ENCODE measurements around the gene ZNF438.
"Not testable (repeated sequence)": the region's sequence is repeated elsewhere in the genome, so short reads cannot be mapped to it uniquely, and the experiment has no call there.

Gene ZNF438

DNA sequence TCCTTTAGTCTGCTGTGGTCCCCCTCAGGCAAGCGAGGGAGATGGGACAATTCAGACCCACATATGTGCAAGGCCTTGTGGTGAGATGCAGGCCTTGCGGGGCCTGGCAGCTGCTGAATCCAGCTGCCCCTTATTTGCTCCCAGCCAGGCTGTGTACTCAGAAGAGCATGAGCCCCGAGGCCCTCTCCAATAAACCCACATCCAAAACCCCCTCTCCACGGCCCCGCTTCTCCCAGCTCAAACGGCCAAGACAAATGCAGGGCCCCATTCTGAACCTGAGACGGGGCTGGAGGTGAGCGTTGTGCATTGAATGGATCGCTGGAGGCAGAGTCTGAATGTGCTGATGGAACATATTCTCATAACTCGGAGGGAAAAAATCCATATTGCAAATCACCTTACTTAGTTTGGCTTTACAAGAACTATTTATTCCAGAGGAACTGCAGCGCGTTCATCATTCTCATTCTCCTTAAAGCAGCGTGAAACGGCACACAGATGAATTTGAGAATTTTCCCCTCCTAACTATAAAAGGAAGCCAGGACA, 232.9 kb downstream of the ZNF438 start:
- Histone ChIP-seq H3K9ac (ENCODE audit: low read length in 5 of 5) (no peak overlapping the region), H3K27ac (ENCODE audit: low read depth, low read length) (no peak overlapping the region), H3K27me3 (ENCODE audit: control insufficient read depth in 5 of 5, insufficient read depth in 4 of 5, low read length in 5 of 5) (no peaks in the 10 kb centered on the region), H3K4me3 (ENCODE audit: low read depth in 1 of 5, low read length in 5 of 5) (no peak overlapping the region), H3K9me3 (ENCODE audit: control insufficient read depth in 5 of 5, low read length in 5 of 5) (no peaks in the 10 kb centered on the region), H3K36me3 (ENCODE audit: control insufficient read depth in 5 of 5, insufficient read depth in 5 of 5, low read length in 5 of 5) (no peaks in the 10 kb centered on the region), H3K4me1 (ENCODE audit: control insufficient read depth in 5 of 5, insufficient read depth in 5 of 5, low read length in 5 of 5) (peaks cover 0 to 7% (median 5%) of the 10 kb centered on the region in 5 donors)

DNA sequence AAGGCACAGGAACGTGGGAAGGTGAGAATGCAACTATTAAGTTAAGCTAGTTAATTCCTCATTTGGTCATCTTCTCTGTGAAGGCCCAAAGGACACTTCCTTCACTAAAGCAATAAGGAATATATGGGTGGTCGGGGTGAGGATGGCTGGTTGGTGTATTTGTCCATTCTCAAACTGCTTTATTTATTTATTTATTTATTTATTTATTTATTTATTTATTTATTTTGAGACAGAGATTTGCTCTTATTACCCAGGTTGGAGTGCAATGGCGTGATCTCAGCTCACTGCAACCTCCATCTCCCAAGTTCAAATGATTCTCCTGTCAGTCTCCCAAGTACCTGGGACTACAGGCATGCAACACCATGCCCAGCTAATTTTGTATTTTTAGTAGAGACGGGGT, 236.6 kb downstream of the ZNF438 start:
- not testable (repeated sequence) for H3K36me3 ChIP-seq (ENCODE audit: control insufficient read depth in 5 of 5, insufficient read depth in 5 of 5, low read length in 5 of 5); H3K27ac ChIP-seq (ENCODE audit: low read depth, low read length); H3K9me3 ChIP-seq (ENCODE audit: control insufficient read depth in 5 of 5, low read length in 5 of 5); H3K27me3 ChIP-seq (ENCODE audit: control insufficient read depth in 5 of 5, insufficient read depth in 4 of 5, low read length in 5 of 5); H3K4me1 ChIP-seq (ENCODE audit: control insufficient read depth in 5 of 5, insufficient read depth in 5 of 5, low read length in 5 of 5); H3K9ac ChIP-seq (ENCODE audit: low read length in 5 of 5); H3K4me3 ChIP-seq (ENCODE audit: low read depth in 1 of 5, low read length in 5 of 5)

Data from subcutaneous abdominal adipose tissue (tissue), 5 donors.